PFSK-1 (cell line): ENCODE results near the gene OR7G3.

Experiments used
- POLR2AphosphoS5 ChIP-seq: IDR thresholded peaks from 2 replicates; pipeline ENCODE4 v1.6.1; 2012; ENCODE audit warnings: low read depth, mild to moderate bottlenecking, control low read depth, low read length, moderate library complexity
- SIN3A ChIP-seq: IDR thresholded peaks from 2 replicates; pipeline ENCODE4 v1.6.1; 2012; ENCODE audit warnings: mild to moderate bottlenecking, low read length, moderate library complexity, borderline replicate concordance; ENCODE audit not compliant: insufficient read depth
- TAF1 ChIP-seq: IDR thresholded peaks from 2 replicates; pipeline ENCODE4 v1.6.1; 2012; ENCODE audit warnings: low read length, control low read depth, borderline replicate concordance; ENCODE audit not compliant: insufficient read depth
- TF ChIP-seq, protein P1 (sequence below), 2 experiments: IDR thresholded peaks; 2 replicates each; pipeline versions ENCODE4 v1.6.1 to v1.8.0; 2011 to 2012; ENCODE audit warnings: low read depth in 2 of 2, low read length in 2 of 2, control low read depth in 1 of 2, inconsistent platforms in 1 of 2, mild to moderate bottlenecking in 1 of 2, moderate library complexity in 1 of 2; ENCODE audit not compliant: insufficient read depth in 1 of 2

- TF ChIP-seq SIN3A (no peak), TAF1 (no peak), POLR2AphosphoS5 (no peak)
- TF ChIP-seq, protein P1, sequence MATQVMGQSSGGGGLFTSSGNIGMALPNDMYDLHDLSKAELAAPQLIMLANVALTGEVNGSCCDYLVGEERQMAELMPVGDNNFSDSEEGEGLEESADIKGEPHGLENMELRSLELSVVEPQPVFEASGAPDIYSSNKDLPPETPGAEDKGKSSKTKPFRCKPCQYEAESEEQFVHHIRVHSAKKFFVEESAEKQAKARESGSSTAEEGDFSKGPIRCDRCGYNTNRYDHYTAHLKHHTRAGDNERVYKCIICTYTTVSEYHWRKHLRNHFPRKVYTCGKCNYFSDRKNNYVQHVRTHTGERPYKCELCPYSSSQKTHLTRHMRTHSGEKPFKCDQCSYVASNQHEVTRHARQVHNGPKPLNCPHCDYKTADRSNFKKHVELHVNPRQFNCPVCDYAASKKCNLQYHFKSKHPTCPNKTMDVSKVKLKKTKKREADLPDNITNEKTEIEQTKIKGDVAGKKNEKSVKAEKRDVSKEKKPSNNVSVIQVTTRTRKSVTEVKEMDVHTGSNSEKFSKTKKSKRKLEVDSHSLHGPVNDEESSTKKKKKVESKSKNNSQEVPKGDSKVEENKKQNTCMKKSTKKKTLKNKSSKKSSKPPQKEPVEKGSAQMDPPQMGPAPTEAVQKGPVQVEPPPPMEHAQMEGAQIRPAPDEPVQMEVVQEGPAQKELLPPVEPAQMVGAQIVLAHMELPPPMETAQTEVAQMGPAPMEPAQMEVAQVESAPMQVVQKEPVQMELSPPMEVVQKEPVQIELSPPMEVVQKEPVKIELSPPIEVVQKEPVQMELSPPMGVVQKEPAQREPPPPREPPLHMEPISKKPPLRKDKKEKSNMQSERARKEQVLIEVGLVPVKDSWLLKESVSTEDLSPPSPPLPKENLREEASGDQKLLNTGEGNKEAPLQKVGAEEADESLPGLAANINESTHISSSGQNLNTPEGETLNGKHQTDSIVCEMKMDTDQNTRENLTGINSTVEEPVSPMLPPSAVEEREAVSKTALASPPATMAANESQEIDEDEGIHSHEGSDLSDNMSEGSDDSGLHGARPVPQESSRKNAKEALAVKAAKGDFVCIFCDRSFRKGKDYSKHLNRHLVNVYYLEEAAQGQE (IDR thresholded peaks at IDR 0.05; ENCODE audit: insufficient read depth in 1 of 2, low read depth in 2 of 2, low read length in 2 of 2): no peak
These were observed 19.4 kb downstream of the OR7G3 start, which contains the start of gene OR7G2 for GRCh38 chr19:9107375-9107774.
